GM21786 (cell line): Measurements from ENCODE around the gene TRAF3.
"Not testable (repeated sequence)": the region's sequence is repeated elsewhere in the genome, so short reads cannot be mapped to it uniquely, and the experiment has no call there.

Experiments used
- ATAC-seq: cut with Tn5 transposase; IDR thresholded peaks from one replicate; pipeline ENCODE4 v1.9.1; 2021; ENCODE audit not compliant: unreplicated experiment

The TRAF3 gene

GRCh38 chr14:102826161-102826560 lies 48.9 kb downstream of the TRAF3 start:
- ATAC-seq = no peak

DNA sequence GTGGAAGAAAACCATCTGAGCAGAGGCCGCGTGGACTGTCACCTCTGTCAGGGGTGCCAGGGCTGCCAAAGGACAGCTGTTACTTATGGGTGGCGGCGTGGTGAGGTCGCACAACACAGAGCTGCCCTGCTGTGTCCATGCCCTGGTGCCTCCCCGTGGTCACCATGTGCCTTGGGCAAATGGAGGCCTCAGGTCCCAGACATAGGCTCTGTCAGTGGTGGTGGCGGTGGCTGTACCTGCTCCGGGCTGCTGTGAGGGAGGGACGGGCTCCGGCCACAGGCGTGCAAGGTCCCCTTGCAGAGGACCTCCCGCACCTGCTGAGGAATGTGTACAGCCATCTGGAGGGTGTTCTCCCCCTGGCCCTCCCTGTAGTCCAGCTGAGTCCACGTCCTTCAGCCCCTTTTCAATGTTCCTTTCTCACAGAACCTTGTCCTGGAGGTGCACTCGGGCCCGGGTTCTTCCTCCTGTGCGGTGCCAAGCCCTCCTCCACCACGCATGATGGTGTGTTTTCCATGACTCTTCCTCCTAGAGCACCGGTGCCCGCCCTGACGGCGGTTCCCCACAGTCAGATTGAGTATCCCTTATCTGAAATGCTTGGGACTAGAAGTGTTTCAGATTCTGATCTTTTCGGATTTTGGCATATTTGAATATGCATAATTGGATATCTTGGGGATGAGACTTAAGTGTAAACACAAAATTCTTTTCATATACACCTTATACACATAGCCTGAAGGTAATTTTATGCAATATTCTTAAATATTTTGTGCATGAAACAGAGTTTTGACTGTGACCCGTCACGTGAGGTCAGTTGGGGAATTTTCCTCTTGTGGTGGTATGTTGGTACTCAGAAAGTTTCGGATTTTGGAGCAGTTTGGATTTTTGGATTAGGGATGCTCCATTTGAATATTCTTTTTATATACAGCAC lies 49.8 kb downstream of the TRAF3 start:
- ATAC-seq = no peak

DNA sequence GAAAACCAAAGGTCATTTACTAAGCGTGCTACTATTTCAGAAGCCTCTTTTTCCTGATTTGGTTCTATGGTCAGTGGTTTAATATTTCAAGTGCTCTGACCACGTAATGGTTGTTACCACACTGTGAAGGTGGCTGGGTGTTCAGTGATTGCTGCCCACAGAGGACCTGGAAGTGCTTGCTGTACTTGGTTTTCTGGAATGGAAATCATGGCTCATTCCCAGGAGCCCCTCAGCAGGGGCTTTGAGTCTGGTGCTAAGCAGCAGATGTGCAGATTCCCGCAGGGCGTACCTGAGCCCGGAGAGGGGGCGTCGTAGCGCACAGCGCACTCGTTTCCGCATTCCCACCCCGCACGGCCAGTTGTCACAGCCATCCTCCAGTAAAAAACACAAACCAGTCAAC lies 50.5 kb downstream of the TRAF3 start:
- no peak for ATAC-seq

DNA sequence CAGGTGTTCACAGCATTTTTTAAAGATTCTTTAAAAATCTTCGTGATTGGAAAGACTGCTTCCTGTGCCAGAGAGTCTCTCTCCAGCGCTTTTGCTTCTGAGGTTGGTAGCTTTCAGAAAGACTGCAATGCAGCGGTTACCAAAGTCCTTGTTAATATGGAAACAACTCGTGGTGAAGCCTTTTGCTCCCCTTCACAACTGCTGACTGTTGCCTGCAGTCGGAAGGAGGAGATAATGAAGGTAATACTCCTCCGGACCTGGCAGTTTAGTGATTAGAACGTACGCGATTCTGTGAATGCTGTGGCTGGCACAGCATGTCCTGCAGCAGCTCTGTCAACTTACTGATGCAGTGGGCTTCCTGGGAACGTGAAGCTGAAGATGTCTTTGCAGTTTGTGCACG lies 50.9 kb downstream of the TRAF3 start:
- no peak for ATAC-seq

DNA sequence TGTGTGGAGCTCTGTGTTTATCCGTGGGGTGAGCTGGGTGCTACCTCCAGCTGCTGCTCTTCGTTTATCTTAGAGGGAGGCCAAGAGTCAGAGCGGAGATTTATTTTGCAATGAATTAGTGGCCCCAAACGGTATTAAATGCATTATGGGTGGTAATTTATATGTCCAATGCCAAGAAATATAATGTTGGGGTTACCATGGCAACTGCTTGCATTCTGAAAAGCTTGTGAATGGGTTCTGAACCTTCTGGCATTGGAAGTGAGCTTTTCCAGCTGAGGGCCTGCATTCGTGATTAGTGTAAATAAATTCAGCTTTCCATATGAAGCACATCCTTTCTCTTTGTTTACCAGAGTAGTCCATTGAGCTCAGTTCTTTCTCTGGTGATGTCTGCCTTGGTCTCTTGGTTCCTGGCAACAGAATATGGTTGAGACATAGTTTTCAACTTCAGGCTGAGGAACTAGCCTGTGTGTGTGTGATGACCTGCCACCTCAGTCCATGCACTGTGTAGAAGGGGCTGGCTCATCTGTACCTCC lies 51.8 kb downstream of the TRAF3 start:
- no peak for ATAC-seq

DNA sequence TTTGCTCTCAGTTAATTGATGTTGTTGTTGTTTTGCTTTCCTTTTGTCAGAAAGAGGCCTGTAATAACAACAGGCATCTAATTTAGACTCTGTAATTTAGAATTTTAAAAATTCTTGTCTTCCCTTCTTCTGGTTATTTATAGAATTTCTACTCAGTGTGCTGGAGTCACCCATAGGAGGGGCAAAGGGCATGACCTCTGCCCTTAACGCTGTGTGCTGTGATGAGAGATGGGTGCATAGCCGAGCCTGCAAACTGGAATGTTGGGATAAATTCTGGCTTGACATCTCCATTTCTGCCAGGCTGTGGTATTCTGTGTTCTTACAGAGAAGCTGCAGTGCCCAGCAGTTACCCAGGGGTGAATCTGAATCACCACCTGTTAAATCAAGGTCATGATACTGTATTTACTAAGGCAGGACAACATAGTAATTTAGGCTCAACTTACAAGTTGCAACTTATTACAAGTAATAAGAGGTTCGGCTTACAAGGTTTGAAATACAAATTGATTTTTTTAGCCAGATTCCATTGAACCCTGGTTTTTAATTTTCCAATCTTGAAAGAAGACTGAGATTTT lies 53.3 kb downstream of the TRAF3 start:
- no peak for ATAC-seq

- no peak for ATAC-seq
These were observed 54.0 kb downstream of the TRAF3 start for GRCh38 chr14:102831163-102831804.

GRCh38 chr14:102833341-102833740 lies 56.1 kb downstream of the TRAF3 start:
- no peak for ATAC-seq

DNA sequence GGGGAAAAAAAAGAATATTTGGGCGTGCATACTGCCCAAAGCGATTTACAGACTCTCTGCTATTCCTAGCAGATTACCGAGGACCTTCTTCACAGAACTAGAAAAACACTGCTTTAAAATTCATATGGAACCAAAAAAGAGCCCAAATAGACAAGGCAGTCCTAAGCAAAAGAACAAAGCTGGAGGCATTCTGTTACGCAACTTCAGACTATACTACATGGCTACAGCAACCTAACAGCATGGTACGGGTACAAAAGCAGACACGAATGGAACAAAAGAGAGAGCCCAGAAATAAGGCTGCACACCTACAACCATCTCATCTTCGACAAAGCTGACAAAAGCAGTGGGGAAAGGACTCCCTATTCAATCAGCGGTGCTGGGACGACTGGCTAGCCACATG lies 56.7 kb downstream of the TRAF3 start:
- no peak for ATAC-seq

DNA sequence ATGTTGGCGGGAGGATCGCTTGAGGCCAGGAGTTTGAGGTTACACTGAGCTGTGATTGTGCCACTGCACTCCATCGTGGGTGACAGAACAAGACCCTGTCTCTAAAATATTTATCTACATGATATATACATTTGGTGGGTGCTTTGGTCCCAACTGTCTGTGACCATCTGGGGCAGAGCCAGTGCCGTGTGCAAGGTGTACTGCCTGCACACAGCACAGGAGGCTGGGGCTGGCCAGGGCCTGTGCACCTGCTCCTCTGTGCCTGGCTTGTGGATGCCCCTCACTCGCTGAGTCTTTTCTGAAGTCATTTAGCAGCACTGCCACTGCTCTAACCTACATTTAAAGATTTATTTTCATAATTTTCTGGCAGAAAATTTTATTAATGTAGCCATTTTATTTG lies 58.7 kb downstream of the TRAF3 start:
- no peak for ATAC-seq

- ATAC-seq = not testable (repeated sequence)
These were observed 59.9 kb downstream of the TRAF3 start for GRCh38 chr14:102837120-102837519.

GRCh38 chr14:102838501-102838900 lies 61.3 kb downstream of the TRAF3 start:
- no peak for ATAC-seq

DNA sequence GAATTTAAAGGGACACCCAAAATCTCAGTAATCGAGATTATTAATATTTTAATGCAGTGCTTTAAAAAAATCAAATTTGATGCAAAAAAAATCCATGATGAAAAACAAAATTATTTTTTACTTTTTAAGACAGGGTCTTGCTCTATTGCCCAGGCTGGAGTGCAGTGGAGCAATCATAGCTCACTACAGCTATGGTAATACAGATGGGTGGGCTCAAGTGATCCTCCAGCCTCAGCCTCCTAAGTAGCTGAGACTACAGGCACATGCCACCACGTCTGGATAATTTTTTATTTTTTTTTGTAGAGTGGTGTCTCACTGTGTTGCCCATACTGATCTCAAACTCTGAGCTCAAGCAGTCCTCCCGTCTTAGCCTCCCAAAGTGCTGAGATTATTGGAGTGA lies 62.9 kb downstream of the TRAF3 start:
- ATAC-seq = no peak

GRCh38 chr14:102840771-102841528 lies 63.7 kb downstream of the TRAF3 start:
- no peak for ATAC-seq

DNA sequence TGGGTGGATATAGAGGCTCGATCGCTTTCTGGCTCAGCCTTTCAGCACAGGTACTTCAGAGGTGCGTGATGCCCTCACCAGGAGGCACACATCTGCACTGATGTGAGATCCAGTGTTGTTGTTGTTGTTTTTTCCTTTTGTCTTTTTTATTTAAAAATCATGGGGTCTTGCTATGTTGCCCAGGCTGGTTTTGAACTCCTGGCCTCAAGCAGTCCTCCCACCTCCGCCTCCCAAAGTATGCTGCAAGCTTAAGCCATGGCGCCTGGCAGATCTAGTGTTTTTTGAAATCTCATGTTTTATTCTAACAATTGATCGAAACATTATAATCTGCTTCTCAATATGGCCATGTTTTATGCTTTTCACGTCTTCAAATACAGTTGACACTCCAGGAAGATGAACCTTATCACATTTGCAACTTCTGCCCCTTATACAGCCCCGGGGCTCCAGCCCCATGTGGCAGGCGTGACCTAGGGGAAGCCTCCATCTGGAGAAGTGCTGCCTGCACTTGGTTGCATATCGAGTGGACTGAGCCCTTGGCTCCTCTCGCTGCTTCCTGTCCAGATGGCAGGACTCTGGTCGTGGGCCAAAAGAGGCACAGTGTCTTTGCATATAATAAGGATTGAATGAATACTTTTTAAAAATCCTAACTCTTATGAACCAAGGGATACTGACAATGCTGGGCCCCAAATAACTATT lies 71.7 kb downstream of the TRAF3 start:
- ATAC-seq = no peak

GRCh38 chr14:102849526-102850379 lies 72.5 kb downstream of the TRAF3 start:
- ATAC-seq = no peak

- ATAC-seq = no peak
These were observed 76.4 kb downstream of the TRAF3 start for GRCh38 chr14:102853648-102854047.

- ATAC-seq = no peak
These were observed 76.9 kb downstream of the TRAF3 start for GRCh38 chr14:102854091-102854703.

DNA sequence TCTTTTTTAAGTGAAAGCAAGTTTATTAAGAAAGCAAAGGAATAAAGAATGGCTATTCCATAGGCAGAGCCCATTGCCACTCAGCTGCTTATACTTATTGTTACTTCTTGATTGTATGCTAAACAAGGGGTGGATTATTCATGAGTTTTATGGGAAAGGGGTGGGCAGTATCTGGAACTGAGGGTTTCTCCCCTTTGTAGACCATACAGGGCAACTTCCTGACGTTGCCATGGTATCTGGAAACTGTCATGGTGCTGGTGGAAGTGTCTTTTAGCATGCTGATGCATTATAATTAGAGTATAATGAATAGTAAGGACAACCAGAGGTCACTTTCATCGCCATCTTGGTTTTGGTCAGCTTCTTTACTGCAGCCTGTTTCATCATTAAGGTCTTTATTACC lies 78.9 kb downstream of the TRAF3 start:
- no peak for ATAC-seq
